ENCODE results near the gene RUNX2.

RUNX2 gene

GRCh38 chr6:45710304-45710821, 382.2 kb downstream of the RUNX2 start (continued):
- TF ChIP-seq ZNF398 (tag by site-specific recombination; IDR thresholded peaks at IDR 0.05) (peak; percentile 42), BCL11B (tag by site-specific recombination; IDR thresholded peaks at IDR 0.05; ENCODE audit: low read depth) (no peak), ZNF433 (tag by site-specific recombination; IDR thresholded peaks at IDR 0.05; ENCODE audit: low read depth) (no peak), ZNF623 (tag by site-specific recombination; IDR thresholded peaks at IDR 0.05) (no peak), ZNF266 (tag by site-specific recombination; IDR thresholded peaks at IDR 0.05; ENCODE audit: low read depth) (no peak)
- TF ChIP-seq, protein P1, sequence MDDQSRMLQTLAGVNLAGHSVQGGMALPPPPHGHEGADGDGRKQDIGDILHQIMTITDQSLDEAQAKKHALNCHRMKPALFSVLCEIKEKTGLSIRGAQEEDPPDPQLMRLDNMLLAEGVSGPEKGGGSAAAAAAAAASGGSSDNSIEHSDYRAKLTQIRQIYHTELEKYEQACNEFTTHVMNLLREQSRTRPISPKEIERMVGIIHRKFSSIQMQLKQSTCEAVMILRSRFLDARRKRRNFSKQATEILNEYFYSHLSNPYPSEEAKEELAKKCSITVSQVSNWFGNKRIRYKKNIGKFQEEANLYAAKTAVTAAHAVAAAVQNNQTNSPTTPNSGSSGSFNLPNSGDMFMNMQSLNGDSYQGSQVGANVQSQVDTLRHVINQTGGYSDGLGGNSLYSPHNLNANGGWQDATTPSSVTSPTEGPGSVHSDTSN (CRISPR knock-in tag; IDR thresholded peaks at IDR 0.05): no peak
- TF ChIP-seq, protein P2, sequence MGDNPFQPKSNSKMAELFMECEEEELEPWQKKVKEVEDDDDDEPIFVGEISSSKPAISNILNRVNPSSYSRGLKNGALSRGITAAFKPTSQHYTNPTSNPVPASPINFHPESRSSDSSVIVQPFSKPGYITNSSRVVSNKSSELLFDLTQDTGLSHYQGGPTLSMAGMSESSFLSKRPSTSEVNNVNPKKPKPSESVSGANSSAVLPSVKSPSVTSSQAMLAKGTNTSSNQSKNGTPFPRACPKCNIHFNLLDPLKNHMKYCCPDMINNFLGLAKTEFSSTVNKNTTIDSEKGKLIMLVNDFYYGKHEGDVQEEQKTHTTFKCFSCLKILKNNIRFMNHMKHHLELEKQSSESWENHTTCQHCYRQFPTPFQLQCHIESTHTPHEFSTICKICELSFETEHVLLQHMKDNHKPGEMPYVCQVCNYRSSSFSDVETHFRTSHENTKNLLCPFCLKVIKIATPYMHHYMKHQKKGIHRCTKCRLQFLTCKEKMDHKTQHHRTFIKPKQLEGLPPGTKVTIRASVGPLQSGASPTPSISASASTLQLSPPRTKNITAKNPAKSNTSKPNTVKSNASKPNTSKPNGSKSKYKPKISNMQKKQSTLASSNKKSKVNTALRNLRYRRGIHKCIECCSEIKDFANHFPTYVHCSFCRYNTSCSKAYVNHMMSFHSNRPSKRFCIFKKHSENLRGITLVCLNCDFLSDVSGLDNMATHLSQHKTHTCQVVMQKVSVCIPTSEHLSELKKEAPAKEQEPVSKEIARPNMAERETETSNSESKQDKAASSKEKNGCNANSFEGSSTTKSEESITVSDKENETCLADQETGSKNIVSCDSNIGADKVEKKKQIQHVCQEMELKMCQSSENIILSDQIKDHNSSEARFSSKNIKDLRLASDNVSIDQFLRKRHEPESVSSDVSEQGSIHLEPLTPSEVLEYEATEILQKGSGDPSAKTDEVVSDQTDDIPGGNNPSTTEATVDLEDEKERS (tag by site-specific recombination; IDR thresholded peaks at IDR 0.05): no peak
- TF ChIP-seq, protein P3, sequence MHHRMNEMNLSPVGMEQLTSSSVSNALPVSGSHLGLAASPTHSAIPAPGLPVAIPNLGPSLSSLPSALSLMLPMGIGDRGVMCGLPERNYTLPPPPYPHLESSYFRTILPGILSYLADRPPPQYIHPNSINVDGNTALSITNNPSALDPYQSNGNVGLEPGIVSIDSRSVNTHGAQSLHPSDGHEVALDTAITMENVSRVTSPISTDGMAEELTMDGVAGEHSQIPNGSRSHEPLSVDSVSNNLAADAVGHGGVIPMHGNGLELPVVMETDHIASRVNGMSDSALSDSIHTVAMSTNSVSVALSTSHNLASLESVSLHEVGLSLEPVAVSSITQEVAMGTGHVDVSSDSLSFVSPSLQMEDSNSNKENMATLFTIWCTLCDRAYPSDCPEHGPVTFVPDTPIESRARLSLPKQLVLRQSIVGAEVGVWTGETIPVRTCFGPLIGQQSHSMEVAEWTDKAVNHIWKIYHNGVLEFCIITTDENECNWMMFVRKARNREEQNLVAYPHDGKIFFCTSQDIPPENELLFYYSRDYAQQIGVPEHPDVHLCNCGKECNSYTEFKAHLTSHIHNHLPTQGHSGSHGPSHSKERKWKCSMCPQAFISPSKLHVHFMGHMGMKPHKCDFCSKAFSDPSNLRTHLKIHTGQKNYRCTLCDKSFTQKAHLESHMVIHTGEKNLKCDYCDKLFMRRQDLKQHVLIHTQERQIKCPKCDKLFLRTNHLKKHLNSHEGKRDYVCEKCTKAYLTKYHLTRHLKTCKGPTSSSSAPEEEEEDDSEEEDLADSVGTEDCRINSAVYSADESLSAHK (tag by site-specific recombination; IDR thresholded peaks at IDR 0.05): peak; percentile 68

DNA sequence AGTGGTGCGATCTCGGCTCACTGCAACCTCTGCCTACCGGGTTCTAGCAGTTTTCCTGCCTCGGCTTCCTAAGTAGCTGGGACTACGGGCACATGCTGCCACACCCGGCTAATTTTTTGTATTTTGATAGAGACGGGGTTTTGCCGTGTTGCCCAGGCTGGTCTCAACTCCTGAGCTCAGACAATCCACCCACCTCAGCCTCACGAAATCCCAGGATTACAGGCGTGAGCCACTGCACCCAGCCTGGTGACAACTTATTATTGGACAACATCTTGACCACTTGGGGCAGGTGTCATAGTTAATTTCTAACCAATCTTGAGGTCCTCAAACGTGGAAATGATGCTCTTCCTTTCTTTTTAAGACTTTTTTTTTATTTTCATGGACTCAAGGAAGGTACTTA, 383.9 kb downstream of the RUNX2 start:
- no peaks in the 10 kb centered on the region for H3K9me3 ChIP-seq (ENCODE audit: control insufficient read depth, insufficient read depth, low read depth, low read length)
- no peak overlapping the region for H3K27ac ChIP-seq (ENCODE audit: extremely low read depth, low read depth, low read length)
- POLR2A ChIA-PET: no interaction called here
- H3K4me1 ChIP-seq (ENCODE audit: control insufficient read depth, insufficient read depth, low read length): peaks cover 9% of the 10 kb centered on the region
- CTCF ChIA-PET: interaction anchor here (0.6 to 3.3 kb wide), 6 partner anchors 9 to 1079 kb away, joined by 3 to 30 read pairs (median 3); no protein-coding TSS in a partner anchor
- H3K4me3 ChIP-seq (ENCODE audit: low read depth, low read length): no peak overlapping the region
- no peaks in the 10 kb centered on the region for H3K36me3 ChIP-seq (ENCODE audit: control insufficient read depth in 2 of 2, insufficient read depth in 1 of 2, low read length in 2 of 2)
- TF ChIP-seq ZNF302 (tag by site-specific recombination; IDR thresholded peaks at IDR 0.05; ENCODE audit: low read depth): no peak
- no peak for TF ChIP-seq ZNF548 (tag by site-specific recombination; IDR thresholded peaks at IDR 0.05)
- no peak for TF ChIP-seq ZNF701 (tag by site-specific recombination; IDR thresholded peaks at IDR 0.05)
- TF ChIP-seq, protein P4, sequence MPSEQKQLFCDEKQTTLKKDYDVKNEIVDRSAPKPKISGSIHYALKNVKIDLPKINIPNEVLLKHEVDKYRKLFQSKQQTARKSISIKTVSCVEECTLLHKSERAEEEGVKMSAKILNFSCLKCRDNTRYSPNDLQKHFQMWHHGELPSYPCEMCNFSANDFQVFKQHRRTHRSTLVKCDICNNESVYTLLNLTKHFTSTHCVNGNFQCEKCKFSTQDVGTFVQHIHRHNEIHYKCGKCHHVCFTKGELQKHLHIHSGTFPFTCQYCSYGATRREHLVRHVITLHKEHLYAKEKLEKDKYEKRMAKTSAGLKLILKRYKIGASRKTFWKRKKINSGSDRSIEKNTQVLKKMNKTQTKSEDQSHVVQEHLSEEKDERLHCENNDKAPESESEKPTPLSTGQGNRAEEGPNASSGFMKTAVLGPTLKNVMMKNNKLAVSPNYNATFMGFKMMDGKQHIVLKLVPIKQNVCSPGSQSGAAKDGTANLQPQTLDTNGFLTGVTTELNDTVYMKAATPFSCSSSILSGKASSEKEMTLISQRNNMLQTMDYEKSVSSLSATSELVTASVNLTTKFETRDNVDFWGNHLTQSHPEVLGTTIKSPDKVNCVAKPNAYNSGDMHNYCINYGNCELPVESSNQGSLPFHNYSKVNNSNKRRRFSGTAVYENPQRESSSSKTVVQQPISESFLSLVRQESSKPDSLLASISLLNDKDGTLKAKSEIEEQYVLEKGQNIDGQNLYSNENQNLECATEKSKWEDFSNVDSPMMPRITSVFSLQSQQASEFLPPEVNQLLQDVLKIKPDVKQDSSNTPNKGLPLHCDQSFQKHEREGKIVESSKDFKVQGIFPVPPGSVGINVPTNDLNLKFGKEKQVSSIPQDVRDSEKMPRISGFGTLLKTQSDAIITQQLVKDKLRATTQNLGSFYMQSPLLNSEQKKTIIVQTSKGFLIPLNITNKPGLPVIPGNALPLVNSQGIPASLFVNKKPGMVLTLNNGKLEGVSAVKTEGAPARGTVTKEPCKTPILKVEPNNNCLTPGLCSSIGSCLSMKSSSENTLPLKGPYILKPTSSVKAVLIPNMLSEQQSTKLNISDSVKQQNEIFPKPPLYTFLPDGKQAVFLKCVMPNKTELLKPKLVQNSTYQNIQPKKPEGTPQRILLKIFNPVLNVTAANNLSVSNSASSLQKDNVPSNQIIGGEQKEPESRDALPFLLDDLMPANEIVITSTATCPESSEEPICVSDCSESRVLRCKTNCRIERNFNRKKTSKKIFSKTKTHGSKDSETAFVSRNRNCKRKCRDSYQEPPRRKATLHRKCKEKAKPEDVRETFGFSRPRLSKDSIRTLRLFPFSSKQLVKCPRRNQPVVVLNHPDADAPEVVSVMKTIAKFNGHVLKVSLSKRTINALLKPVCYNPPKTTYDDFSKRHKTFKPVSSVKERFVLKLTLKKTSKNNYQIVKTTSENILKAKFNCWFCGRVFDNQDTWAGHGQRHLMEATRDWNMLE (tag by site-specific recombination; conservative IDR thresholded peaks at IDR 0.05; ENCODE audit: low read depth): no peak
- TF ChIP-seq, protein P5, sequence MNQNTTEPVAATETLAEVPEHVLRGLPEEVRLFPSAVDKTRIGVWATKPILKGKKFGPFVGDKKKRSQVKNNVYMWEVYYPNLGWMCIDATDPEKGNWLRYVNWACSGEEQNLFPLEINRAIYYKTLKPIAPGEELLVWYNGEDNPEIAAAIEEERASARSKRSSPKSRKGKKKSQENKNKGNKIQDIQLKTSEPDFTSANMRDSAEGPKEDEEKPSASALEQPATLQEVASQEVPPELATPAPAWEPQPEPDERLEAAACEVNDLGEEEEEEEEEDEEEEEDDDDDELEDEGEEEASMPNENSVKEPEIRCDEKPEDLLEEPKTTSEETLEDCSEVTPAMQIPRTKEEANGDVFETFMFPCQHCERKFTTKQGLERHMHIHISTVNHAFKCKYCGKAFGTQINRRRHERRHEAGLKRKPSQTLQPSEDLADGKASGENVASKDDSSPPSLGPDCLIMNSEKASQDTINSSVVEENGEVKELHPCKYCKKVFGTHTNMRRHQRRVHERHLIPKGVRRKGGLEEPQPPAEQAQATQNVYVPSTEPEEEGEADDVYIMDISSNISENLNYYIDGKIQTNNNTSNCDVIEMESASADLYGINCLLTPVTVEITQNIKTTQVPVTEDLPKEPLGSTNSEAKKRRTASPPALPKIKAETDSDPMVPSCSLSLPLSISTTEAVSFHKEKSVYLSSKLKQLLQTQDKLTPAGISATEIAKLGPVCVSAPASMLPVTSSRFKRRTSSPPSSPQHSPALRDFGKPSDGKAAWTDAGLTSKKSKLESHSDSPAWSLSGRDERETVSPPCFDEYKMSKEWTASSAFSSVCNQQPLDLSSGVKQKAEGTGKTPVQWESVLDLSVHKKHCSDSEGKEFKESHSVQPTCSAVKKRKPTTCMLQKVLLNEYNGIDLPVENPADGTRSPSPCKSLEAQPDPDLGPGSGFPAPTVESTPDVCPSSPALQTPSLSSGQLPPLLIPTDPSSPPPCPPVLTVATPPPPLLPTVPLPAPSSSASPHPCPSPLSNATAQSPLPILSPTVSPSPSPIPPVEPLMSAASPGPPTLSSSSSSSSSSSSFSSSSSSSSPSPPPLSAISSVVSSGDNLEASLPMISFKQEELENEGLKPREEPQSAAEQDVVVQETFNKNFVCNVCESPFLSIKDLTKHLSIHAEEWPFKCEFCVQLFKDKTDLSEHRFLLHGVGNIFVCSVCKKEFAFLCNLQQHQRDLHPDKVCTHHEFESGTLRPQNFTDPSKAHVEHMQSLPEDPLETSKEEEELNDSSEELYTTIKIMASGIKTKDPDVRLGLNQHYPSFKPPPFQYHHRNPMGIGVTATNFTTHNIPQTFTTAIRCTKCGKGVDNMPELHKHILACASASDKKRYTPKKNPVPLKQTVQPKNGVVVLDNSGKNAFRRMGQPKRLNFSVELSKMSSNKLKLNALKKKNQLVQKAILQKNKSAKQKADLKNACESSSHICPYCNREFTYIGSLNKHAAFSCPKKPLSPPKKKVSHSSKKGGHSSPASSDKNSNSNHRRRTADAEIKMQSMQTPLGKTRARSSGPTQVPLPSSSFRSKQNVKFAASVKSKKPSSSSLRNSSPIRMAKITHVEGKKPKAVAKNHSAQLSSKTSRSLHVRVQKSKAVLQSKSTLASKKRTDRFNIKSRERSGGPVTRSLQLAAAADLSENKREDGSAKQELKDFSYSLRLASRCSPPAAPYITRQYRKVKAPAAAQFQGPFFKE (tag by site-specific recombination; IDR thresholded peaks at IDR 0.05; ENCODE audit: borderline replicate concordance): no peak
